Skeletal muscle tissue (tissue), 4 donors: Measurements from ENCODE around the gene PCDHGA7. TPM values are rescaled to one million over a fixed set of nuclear protein-coding genes. Genes with fewer than 3 reads are reported as not detected.
"Not testable (repeated sequence)": the region's sequence is repeated elsewhere in the genome, so short reads cannot be mapped to it uniquely, and the experiment has no call there.

Source experiments
- H3K27ac ChIP-seq: one replicate; pipeline ENCODE4 v1.7.0; 2013; ENCODE audit warnings: mild to moderate bottlenecking, low read depth, low read length, inconsistent platforms
- H3K27me3 ChIP-seq, 3 donors: one replicate each; pipeline ENCODE4 v1.7.0; 2013; ENCODE audit warnings: low read length in 3 of 3; ENCODE audit not compliant: control insufficient read depth in 3 of 3, insufficient read depth in 3 of 3
- H3K36me3 ChIP-seq, 3 donors: one replicate each; pipeline ENCODE4 v1.7.0; 2013; ENCODE audit warnings: low read length in 3 of 3; ENCODE audit not compliant: control insufficient read depth in 3 of 3, insufficient read depth in 3 of 3
- H3K4me1 ChIP-seq, 3 donors: one replicate each; pipeline ENCODE4 v1.7.0; 2013; ENCODE audit warnings: low read length in 3 of 3, mild to moderate bottlenecking in 3 of 3; ENCODE audit not compliant: control insufficient read depth in 3 of 3, insufficient read depth in 3 of 3
- H3K4me3 ChIP-seq, 3 donors: one replicate each; pipeline ENCODE4 v1.7.0; 2013; ENCODE audit warnings: low read length in 3 of 3
- H3K9ac ChIP-seq, 3 donors: one replicate each; pipeline ENCODE4 v1.7.0; 2013; ENCODE audit warnings: low read length in 3 of 3, mild to moderate bottlenecking in 3 of 3, moderate library complexity in 2 of 3, low read depth in 1 of 3
- H3K9me3 ChIP-seq, 3 donors: one replicate each; pipeline ENCODE4 v1.7.0; 2013; ENCODE audit warnings: low read length in 3 of 3; ENCODE audit not compliant: control insufficient read depth in 3 of 3
- total RNA-seq: library from RNA; depleted of rRNA; stranded (reverse); fragments of >200 nt; gene quantifications from one replicate; pipeline ENCODE4 v1.2.3, GENCODE V29; 2014
- donor health status: Osteomylitis.

The PCDHGA7 gene
- total RNA-seq, 1 donor from 2014 or later = 3.7 TPM

DNA sequence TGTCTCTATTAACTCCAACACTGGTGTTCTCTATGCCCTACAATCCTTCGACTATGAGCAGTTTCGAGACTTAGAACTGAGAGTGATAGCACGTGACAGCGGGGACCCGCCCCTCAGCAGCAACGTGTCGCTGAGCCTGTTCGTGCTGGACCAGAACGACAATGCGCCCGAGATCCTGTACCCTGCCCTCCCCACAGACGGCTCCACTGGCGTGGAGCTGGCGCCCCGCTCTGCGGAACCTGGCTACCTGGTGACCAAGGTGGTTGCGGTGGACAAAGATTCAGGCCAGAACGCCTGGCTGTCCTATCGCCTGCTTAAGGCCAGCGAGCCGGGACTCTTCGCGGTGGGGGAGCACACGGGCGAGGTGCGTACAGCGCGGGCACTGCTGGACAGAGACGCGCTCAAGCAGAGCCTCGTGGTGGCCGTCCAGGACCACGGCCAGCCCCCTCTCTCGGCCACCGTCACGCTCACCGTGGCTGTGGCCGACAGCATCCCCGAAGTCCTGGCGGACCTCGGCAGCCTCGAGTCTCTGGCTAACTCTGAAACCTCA, 40.3 kb downstream of the PCDHGA7 start:
- peaks cover 0 to 3% (median 2%) of the 10 kb centered on the region in 3 donors for H3K27me3 ChIP-seq
- H3K27ac ChIP-seq = no peak overlapping the region
- H3K4me1 ChIP-seq = peaks cover 0 to 25% (median 19%) of the 10 kb centered on the region in 3 donors
- H3K9me3 ChIP-seq = peaks cover 39 to 55% (median 47%) of the 10 kb centered on the region in 3 donors
- no peak overlapping the region for H3K9ac ChIP-seq
- H3K36me3 ChIP-seq = peaks cover 9 to 25% (median 11%) of the 10 kb centered on the region in 3 donors
- H3K4me3 ChIP-seq = peak overlapping the region in 2 of 3 donors; percentile 24 to 41

DNA sequence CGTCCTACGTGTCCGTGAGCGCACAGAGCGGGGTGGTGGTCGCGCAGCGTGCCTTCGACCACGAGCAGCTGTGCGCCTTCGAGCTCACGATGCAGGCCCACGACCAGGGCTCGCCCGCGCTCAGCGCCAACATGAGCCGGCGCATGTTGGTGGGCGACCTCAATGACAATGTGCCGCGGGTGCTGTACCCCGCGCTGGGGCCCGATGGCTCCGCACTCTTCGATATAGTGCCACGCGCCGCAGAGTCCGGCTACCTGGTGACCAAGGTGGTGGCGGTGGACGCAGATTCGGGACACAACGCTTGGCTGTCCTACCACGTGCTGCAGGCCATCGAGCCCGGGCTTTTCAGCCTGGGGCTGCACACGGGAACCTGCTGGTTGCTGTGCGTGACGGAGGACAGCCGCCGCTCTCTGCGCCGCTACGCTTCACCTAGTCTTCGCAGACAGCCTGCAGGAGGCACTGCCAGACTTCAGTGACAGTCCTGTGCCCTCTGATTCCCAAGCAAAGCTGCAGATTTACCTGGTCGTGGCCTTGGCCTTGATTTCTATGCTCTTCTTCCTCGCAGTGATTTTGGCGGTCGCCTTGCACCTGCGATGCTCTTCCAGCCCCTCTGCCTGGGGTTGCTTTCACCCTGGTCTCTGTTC, 45.4 kb downstream of the PCDHGA7 start:
- Histone ChIP-seq H3K27ac (no peak overlapping the region), H3K36me3 (peaks cover 7 to 16% (median 13%) of the 10 kb centered on the region in 3 donors), H3K27me3 (no peaks in the 10 kb centered on the region), H3K4me3 (peak overlapping the region in 2 of 3 donors; percentile 9), H3K4me1 (peaks cover 2 to 9% (median 4%) of the 10 kb centered on the region in 3 donors), H3K9me3 (peaks cover 18 to 42% (median 29%) of the 10 kb centered on the region in 3 donors), H3K9ac (no peak overlapping the region)

DNA sequence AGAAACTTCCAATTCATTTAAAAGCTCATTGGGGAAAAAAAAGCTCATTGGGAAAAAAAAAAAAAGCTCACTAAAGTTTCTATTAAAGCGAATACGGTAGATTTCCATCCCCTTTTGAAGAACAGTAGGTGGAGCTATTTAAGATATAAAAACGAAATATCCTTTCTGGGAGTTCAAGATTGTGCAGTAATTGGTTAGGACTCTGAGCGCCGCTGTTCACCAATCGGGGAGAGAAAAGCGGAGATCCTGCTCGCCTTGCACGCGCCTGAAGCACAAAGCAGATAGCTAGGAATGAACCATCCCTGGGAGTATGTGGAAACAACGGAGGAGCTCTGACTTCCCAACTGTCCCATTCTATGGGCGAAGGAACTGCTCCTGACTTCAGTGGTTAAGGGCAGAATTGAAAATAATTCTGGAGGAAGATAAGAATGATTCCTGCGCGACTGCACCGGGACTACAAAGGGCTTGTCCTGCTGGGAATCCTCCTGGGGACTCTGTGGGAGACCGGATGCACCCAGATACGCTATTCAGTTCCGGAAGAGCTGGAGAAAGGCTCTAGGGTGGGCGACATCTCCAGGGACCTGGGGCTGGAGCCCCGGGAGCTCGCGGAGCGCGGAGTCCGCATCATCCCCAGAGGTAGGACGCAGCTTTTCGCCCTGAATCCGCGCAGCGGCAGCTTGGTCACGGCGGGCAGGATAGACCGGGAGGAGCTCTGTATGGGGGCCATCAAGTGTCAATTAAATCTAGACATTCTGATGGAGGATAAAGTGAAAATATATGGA, 48.0 kb downstream of the PCDHGA7 start, which contains the start of gene PCDHGA12:
PCDHGA12 (plus strand) TSS at position 176 of the 782 bp plus-strand sequence; CDS start at position 429, 253 bp downstream.
- Histone ChIP-seq H3K27ac (no peak within 1 kb of the TSS), H3K27me3 (no peaks in the 10 kb centered on the region), H3K4me3 (peak within 1 kb of the TSS; percentile 54 to 78 (median 70)), H3K36me3 (peaks cover 7 to 16% (median 13%) of the 10 kb centered on the region in 3 donors), H3K9ac (peak within 1 kb of the TSS in 2 of 3 donors; percentile 43 to 51), H3K4me1 (peaks cover 2 to 8% (median 4%) of the 10 kb centered on the region in 3 donors), H3K9me3 (peaks cover 15 to 37% (median 17%) of the 10 kb centered on the region in 3 donors)

DNA sequence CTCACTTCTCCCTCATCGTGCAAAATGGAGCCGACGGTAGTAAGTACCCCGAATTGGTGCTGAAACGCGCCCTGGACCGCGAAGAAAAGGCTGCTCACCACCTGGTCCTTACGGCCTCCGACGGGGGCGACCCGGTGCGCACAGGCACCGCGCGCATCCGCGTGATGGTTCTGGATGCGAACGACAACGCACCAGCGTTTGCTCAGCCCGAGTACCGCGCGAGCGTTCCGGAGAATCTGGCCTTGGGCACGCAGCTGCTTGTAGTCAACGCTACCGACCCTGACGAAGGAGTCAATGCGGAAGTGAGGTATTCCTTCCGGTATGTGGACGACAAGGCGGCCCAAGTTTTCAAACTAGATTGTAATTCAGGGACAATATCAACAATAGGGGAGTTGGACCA, 48.7 kb downstream of the PCDHGA7 start:
- H3K9me3 ChIP-seq = peaks cover 10 to 34% (median 13%) of the 10 kb centered on the region in 3 donors
- H3K4me1 ChIP-seq = peaks cover 2 to 8% (median 4%) of the 10 kb centered on the region in 3 donors
- H3K27ac ChIP-seq = no peak overlapping the region
- H3K27me3 ChIP-seq = no peaks in the 10 kb centered on the region
- peak overlapping the region in 1 of 3 donors; percentile 50 for H3K9ac ChIP-seq
- H3K36me3 ChIP-seq = peaks cover 7 to 13% (median 13%) of the 10 kb centered on the region in 3 donors
- peak overlapping the region; percentile 54 to 78 (median 70) for H3K4me3 ChIP-seq

DNA sequence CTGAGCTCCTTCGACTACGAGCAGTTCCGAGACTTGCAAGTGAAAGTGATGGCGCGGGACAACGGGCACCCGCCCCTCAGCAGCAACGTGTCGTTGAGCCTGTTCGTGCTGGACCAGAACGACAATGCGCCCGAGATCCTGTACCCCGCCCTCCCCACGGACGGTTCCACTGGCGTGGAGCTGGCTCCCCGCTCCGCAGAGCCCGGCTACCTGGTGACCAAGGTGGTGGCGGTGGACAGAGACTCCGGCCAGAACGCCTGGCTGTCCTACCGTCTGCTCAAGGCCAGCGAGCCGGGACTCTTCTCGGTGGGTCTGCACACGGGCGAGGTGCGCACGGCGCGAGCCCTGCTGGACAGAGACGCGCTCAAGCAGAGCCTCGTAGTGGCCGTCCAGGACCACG, 49.8 kb downstream of the PCDHGA7 start:
- Histone ChIP-seq H3K9me3 (peaks cover 5 to 26% (median 10%) of the 10 kb centered on the region in 3 donors), H3K36me3 (peaks cover 7 to 13% (median 11%) of the 10 kb centered on the region in 3 donors), H3K4me3 (peak overlapping the region; percentile 29 to 78 (median 51))
- not testable (repeated sequence) for H3K27ac ChIP-seq, H3K4me1 ChIP-seq, H3K9ac ChIP-seq, H3K27me3 ChIP-seq

DNA sequence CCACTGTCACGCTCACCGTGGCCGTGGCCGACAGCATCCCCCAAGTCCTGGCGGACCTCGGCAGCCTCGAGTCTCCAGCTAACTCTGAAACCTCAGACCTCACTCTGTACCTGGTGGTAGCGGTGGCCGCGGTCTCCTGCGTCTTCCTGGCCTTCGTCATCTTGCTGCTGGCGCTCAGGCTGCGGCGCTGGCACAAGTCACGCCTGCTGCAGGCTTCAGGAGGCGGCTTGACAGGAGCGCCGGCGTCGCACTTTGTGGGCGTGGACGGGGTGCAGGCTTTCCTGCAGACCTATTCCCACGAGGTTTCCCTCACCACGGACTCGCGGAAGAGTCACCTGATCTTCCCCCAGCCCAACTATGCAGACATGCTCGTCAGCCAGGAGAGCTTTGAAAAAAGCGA, 50.2 kb downstream of the PCDHGA7 start:
- peak overlapping the region in 1 of 3 donors; percentile 14 for H3K4me3 ChIP-seq
- not testable (repeated sequence) for H3K4me1 ChIP-seq, H3K9ac ChIP-seq, H3K36me3 ChIP-seq, H3K27me3 ChIP-seq, H3K27ac ChIP-seq
- peaks cover 2 to 21% (median 6%) of the 10 kb centered on the region in 3 donors for H3K9me3 ChIP-seq

DNA sequence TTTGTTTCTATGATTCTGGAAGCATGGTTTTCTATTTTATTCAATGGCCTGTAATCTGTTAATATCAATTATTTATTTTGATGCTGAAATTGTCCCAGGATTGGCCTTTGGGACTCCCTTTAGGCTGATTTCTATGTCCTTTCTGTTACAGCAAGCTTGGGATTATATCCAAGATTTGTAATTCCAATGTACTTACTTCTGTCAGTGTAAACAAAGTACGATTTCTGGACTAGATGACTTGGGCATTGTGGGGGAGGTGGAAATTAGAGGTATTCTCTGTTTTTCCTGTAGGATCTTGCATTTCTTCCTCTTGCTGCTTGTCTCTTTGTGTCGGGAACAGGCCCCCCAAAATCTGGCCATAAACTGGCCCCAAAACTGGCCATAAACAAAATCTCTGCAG, 51.5 kb downstream of the PCDHGA7 start:
- Histone ChIP-seq H3K9ac (no peak overlapping the region), H3K4me1 (peaks cover 2 to 8% (median 4%) of the 10 kb centered on the region in 3 donors), H3K4me3 (no peak overlapping the region), H3K27ac (no peak overlapping the region), H3K36me3 (peaks cover 0 to 4% (median 3%) of the 10 kb centered on the region in 3 donors), H3K9me3 (peaks cover 0 to 15% (median 5%) of the 10 kb centered on the region in 3 donors), H3K27me3 (no peaks in the 10 kb centered on the region)

Other genes starting within 250 kb of the PCDHGA7 start
- 3.1 TPM for gene PCDHB5, start 247.5 kb upstream of the PCDHGA7 start, total RNA-seq
- 0.52 TPM for gene PCDHB6, start 232.7 kb upstream of the PCDHGA7 start, total RNA-seq
- gene PCDHB7, start 210.1 kb upstream of the PCDHGA7 start, total RNA-seq = 2.1 TPM
- 1.6 TPM for gene PCDHB8, start 205.0 kb upstream of the PCDHGA7 start, total RNA-seq
- gene PCDHB16, start 200.4 kb upstream of the PCDHGA7 start, total RNA-seq = 1.6 TPM
- gene PCDHB9, start 195.6 kb upstream of the PCDHGA7 start, total RNA-seq = 1.0 TPM
- gene PCDHB10, start 190.4 kb upstream of the PCDHGA7 start, total RNA-seq = 2.6 TPM
- 4.2 TPM for gene PCDHB11, start 183.1 kb upstream of the PCDHGA7 start, total RNA-seq
- 1.6 TPM for gene PCDHB12, start 174.0 kb upstream of the PCDHGA7 start, total RNA-seq
- gene PCDHB13, start 168.8 kb upstream of the PCDHGA7 start, total RNA-seq = 1.6 TPM
- gene PCDHB14, start 159.4 kb upstream of the PCDHGA7 start, total RNA-seq = 4.2 TPM
- 4.2 TPM for gene PCDHB15, start 137.3 kb upstream of the PCDHGA7 start, total RNA-seq
- 0.52 TPM for gene SLC25A2, start 78.7 kb upstream of the PCDHGA7 start, total RNA-seq
- 72.0 TPM for gene TAF7, start 62.0 kb upstream of the PCDHGA7 start, total RNA-seq
- 0.52 TPM for gene PCDHGA1, start 52.2 kb upstream of the PCDHGA7 start, total RNA-seq
- gene PCDHGA2, start 44.0 kb upstream of the PCDHGA7 start, total RNA-seq = 1.6 TPM
- gene PCDHGA3, start 38.9 kb upstream of the PCDHGA7 start, total RNA-seq = 2.1 TPM
- gene PCDHGB1, start 32.6 kb upstream of the PCDHGA7 start, total RNA-seq = 1.6 TPM
- gene PCDHGA4, start 27.7 kb upstream of the PCDHGA7 start, total RNA-seq = 1.0 TPM
- 2.1 TPM for gene PCDHGB2, start 22.7 kb upstream of the PCDHGA7 start, total RNA-seq
- gene PCDHGA5, start 18.6 kb upstream of the PCDHGA7 start, total RNA-seq = 2.1 TPM
- 3.1 TPM for gene PCDHGB3, start 12.5 kb upstream of the PCDHGA7 start, total RNA-seq
- 4.2 TPM for gene PCDHGA6, start 8.9 kb upstream of the PCDHGA7 start, total RNA-seq
- 4.7 TPM for gene PCDHGB4, start 5.0 kb downstream of the PCDHGA7 start, total RNA-seq
- 3.7 TPM for gene PCDHGA8, start 9.9 kb downstream of the PCDHGA7 start, total RNA-seq
- gene PCDHGB5, start 15.2 kb downstream of the PCDHGA7 start, total RNA-seq = 3.7 TPM
- gene PCDHGA9, start 20.0 kb downstream of the PCDHGA7 start, total RNA-seq = 4.7 TPM
- 5.2 TPM for gene PCDHGB6, start 25.3 kb downstream of the PCDHGA7 start, total RNA-seq
- gene PCDHGA10, start 30.2 kb downstream of the PCDHGA7 start, total RNA-seq = 4.2 TPM
- gene PCDHGB7, start 34.9 kb downstream of the PCDHGA7 start, total RNA-seq = 7.3 TPM
- 6.8 TPM for gene PCDHGA11, start 38.3 kb downstream of the PCDHGA7 start, total RNA-seq
- gene PCDHGA12, start 47.8 kb downstream of the PCDHGA7 start, total RNA-seq = 3.1 TPM
- gene PCDHGC3, start 93.2 kb downstream of the PCDHGA7 start, total RNA-seq = 38.1 TPM
- 3.7 TPM for gene PCDHGC4, start 102.3 kb downstream of the PCDHGA7 start, total RNA-seq
- gene PCDHGC5, start 106.3 kb downstream of the PCDHGA7 start, total RNA-seq = 2.1 TPM
- 16.7 TPM for gene DIAPH1, start 236.3 kb downstream of the PCDHGA7 start, total RNA-seq